ENCODE measurements around the gene MRC1. TPM values are rescaled to one million over a fixed set of nuclear protein-coding genes. Genes with fewer than 3 reads are reported as not detected.

The MRC1 gene
- polyA plus RNA-seq, 2 of the 4 experiments (the other 2 are of a cell fraction) = not detected

- WGBS (ENCODE audit: missing lambda C conversion rate) = 71% methylated on average over 3 of the region's 3 CpGs
- TF ChIP-seq CBX2 (IDR thresholded peaks at IDR 0.05; ENCODE audit: borderline replicate concordance, low read depth) = no peak
- no peak for TF ChIP-seq RCOR1 (IDR thresholded peaks at IDR 0.05; ENCODE audit: low read depth, low read length)
- TF ChIP-seq HOXB13 (CRISPR knock-in tag; IDR thresholded peaks at IDR 0.05; ENCODE audit: low read depth) = no peak
- TF ChIP-seq HMGXB4 (CRISPR knock-in tag; IDR thresholded peaks at IDR 0.05; ENCODE audit: borderline replicate concordance) = no peak
- TF ChIP-seq RFX5 (IDR thresholded peaks at IDR 0.05) = no peak
- TF ChIP-seq ZC3H11A (IDR thresholded peaks at IDR 0.05) = no peak
- TF ChIP-seq HES2 (IDR thresholded peaks at IDR 0.05) = no peak
- POLR2A ChIA-PET = no interaction called here
- ATAC-seq = no peak
- DNase-seq (ENCODE audit: low read depth in 1 of 2, low spot score in 1 of 2) = no peak
- no peak overlapping the region for H3K4me3 ChIP-seq
- no peak overlapping the region for H3K27ac ChIP-seq
- no peaks in the 10 kb centered on the region for H3K4me1 ChIP-seq
- no peaks in the 10 kb centered on the region for H3K9me3 ChIP-seq
- CTCF ChIA-PET = no interaction called here
- FAIRE-seq = no peak
- H3K4me2 ChIP-seq = no peak overlapping the region
These were observed 11.8 kb downstream of the MRC1 start for GRCh38 chr10:17820943-17821342.

- H3K4me3 ChIP-seq = no peak overlapping the region
- POLR2A ChIA-PET = no interaction called here
- ATAC-seq (no peak), DNase-seq (ENCODE audit: low read depth in 1 of 2, low spot score in 1 of 2) (no peak), FAIRE-seq (no peak)
- TF ChIP-seq RAD21 (conservative IDR thresholded peaks at IDR 0.05 in 1 of 2, IDR thresholded peaks at IDR 0.05 in 1 of 2) (no peak), ZNF302 (CRISPR knock-in tag; IDR thresholded peaks at IDR 0.05) (no peak), RCOR1 (IDR thresholded peaks at IDR 0.05; ENCODE audit: low read depth, low read length) (no peak), CEBPB (IDR thresholded peaks at IDR 0.05) (no peak), MAX (IDR thresholded peaks at IDR 0.05) (no peak), EHF (CRISPR knock-in tag; IDR thresholded peaks at IDR 0.05) (no peak)
- WGBS (ENCODE audit: missing lambda C conversion rate) = 43% methylated on average over 1 of the region's 1 CpG
- H3K4me1 ChIP-seq = no peaks in the 10 kb centered on the region
- H3K27ac ChIP-seq = no peak overlapping the region
- no peaks in the 10 kb centered on the region for H3K9me3 ChIP-seq
- CTCF ChIA-PET = interaction anchor here (0.6 to 1.3 kb wide), 3 partner anchors 13 to 204 kb away, joined by 3 to 4 read pairs (median 3); no protein-coding TSS in a partner anchor
- H3K4me2 ChIP-seq = no peak overlapping the region
These were observed 12.7 kb downstream of the MRC1 start for GRCh38 chr10:17821893-17822292.

- H3K9me3 ChIP-seq = no peaks in the 10 kb centered on the region
- H3K4me1 ChIP-seq = peaks cover 16% of the 10 kb centered on the region
- H3K4me2 ChIP-seq = no peak overlapping the region
- FAIRE-seq (no peak), ATAC-seq (no peak), DNase-seq (ENCODE audit: low read depth in 1 of 2, low spot score in 1 of 2) (no peak)
- ChIA-PET CTCF (no interaction called here), POLR2A (no interaction called here)
- H3K4me3 ChIP-seq = no peak overlapping the region
- TF ChIP-seq RFX5 (IDR thresholded peaks at IDR 0.05) (no peak), HEYL (CRISPR knock-in tag; IDR thresholded peaks at IDR 0.05) (no peak), REST (IDR thresholded peaks at IDR 0.05) (no peak), HES2 (IDR thresholded peaks at IDR 0.05) (no peak), KDM5A (IDR thresholded peaks at IDR 0.05) (no peak), BHLHE40 (IDR thresholded peaks at IDR 0.05; ENCODE audit: low read depth, low read length) (no peak), USF2 (IDR thresholded peaks at IDR 0.05) (no peak), NPAS2 (CRISPR knock-in tag; IDR thresholded peaks at IDR 0.05; ENCODE audit: borderline replicate concordance) (no peak)
- H3K27ac ChIP-seq = no peak overlapping the region
- WGBS (ENCODE audit: missing lambda C conversion rate) = 93% methylated on average over 1 of the region's 1 CpG
These were observed 22.2 kb downstream of the MRC1 start for GRCh38 chr10:17831341-17831740.
